H1 (cell line): Measurements from ENCODE around the gene RNF10. TPM values are rescaled to one million over a fixed set of nuclear protein-coding genes. Genes with fewer than 3 reads are reported as not detected.

Source experiments
- CTCF ChIA-PET: fragments of 300-600 bp; sonication (Branson Sonifier 250); formaldehyde crosslinking; loops from one replicate; lab custom pipeline; 2021; ENCODE audit not compliant: partially characterized antibody; lab: Charles Lee
- POLR2A ChIA-PET: fragments of 300-600 bp; sonication (Branson Sonifier 250); formaldehyde crosslinking; loops from one replicate; lab custom pipeline; 2021; ENCODE audit warnings: inconsistent platforms; ENCODE audit not compliant: partially characterized antibody; lab: Charles Lee
- DNase-seq, 2 experiments: peaks; one replicate each; pipeline versions ENCODE4 v3.0.0 to v3.0.0-alpha.2; 2010 to 2022; ENCODE audit warnings: low spot score in 2 of 2, low read depth in 1 of 2, mixed read lengths in 1 of 2
- FAIRE-seq: peaks from 2 replicates; lab custom pipeline; 2011; peaks lifted over from hg19 to GRCh38; lab: Jason Lieb, UNC
- H2AFZ ChIP-seq: 2 replicates; pipeline ENCODE4 v1.8.1; 2012; ENCODE audit warnings: low read length, inconsistent platforms
- H2AK5ac ChIP-seq: 2 replicates; pipeline ENCODE4 v1.6.1; 2013; ENCODE audit warnings: low read depth, low read length
- H2BK120ac ChIP-seq: replicated peaks from 2 replicates; pipeline ENCODE3; 2013; ENCODE audit warnings: low read depth, low read length, inconsistent platforms
- H2BK12ac ChIP-seq: 2 replicates; pipeline ENCODE4 v1.6.1; 2013; ENCODE audit warnings: low read depth, low read length
- H2BK15ac ChIP-seq: 2 replicates; pipeline ENCODE4 v1.6.1; 2013; ENCODE audit warnings: low read length
- H2BK20ac ChIP-seq: 2 replicates; pipeline ENCODE4 v1.6.1; 2013; ENCODE audit warnings: low read length
- H2BK5ac ChIP-seq: 2 replicates; pipeline ENCODE4 v1.6.1; 2013; ENCODE audit warnings: low read depth, low read length
- H3K14ac ChIP-seq: 2 replicates; pipeline ENCODE4 v1.6.1; 2013; ENCODE audit warnings: inconsistent platforms; ENCODE audit not compliant: insufficient read length
- H3K18ac ChIP-seq: 2 replicates; pipeline ENCODE4 v1.6.1; 2013; ENCODE audit warnings: low read length; ENCODE audit errors: extremely low read depth
- H3K23ac ChIP-seq: 2 replicates; pipeline ENCODE4 v1.6.1; 2013; ENCODE audit warnings: inconsistent platforms; ENCODE audit not compliant: insufficient read length
- H3K23me2 ChIP-seq: 2 replicates; pipeline ENCODE4 v1.6.1; 2013; ENCODE audit warnings: low read depth, low read length
- H3K27ac ChIP-seq: 2 replicates; pipeline ENCODE4 v1.6.1; 2011; ENCODE audit warnings: low read depth, low read length, inconsistent platforms
- H3K27me3 ChIP-seq, 4 experiments: replicated peaks in 1 of 4; 1 replicate in 1 of 4; 2 replicates in 3 of 4; pipeline versions ENCODE4 v1.6.1 to v1.8.1; 2011 to 2013; ENCODE audit warnings: low read length in 3 of 4, mild to moderate bottlenecking in 3 of 4, inconsistent platforms in 2 of 4, mixed read lengths in 2 of 4, moderate library complexity in 1 of 4; ENCODE audit not compliant: control insufficient read depth in 3 of 4, insufficient read depth in 3 of 4; ENCODE audit errors: extremely low read depth in 1 of 4
- H3K36me3 ChIP-seq, 4 experiments: 2 replicates each; pipeline versions ENCODE4 v1.6.1 to v1.8.1; 2011 to 2013; ENCODE audit warnings: mild to moderate bottlenecking in 4 of 4, low read length in 3 of 4, moderate library complexity in 2 of 4, control low read depth in 1 of 4, inconsistent platforms in 1 of 4; ENCODE audit not compliant: insufficient read depth in 4 of 4, control insufficient read depth in 2 of 4
- H3K4ac ChIP-seq: replicated peaks from 2 replicates; pipeline ENCODE3; 2013; ENCODE audit warnings: low read length, low read depth, mixed read lengths, inconsistent platforms; ENCODE audit not compliant: insufficient read length
- H3K4me1 ChIP-seq, 4 experiments: replicated peaks in 1 of 4; 1 replicate in 1 of 4; 2 replicates in 3 of 4; pipeline versions ENCODE4 v1.6.1 to v1.8.1; 2011 to 2013; ENCODE audit warnings: low read length in 3 of 4, inconsistent platforms in 2 of 4, mixed read lengths in 1 of 4; ENCODE audit not compliant: insufficient read depth in 4 of 4, control insufficient read depth in 3 of 4
- H3K4me2 ChIP-seq, 2 experiments: 2 replicates each; pipeline versions ENCODE4 v1.6.1 to v1.8.1; 2011 to 2013; ENCODE audit warnings: low read depth in 2 of 2, low read length in 2 of 2, control low read depth in 1 of 2, inconsistent platforms in 1 of 2, mild to moderate bottlenecking in 1 of 2; ENCODE audit not compliant: insufficient read depth in 1 of 2
- H3K4me3 ChIP-seq, 4 experiments: fragments of 200-600, 300-600 bp in 1 of 4; sonication (generic), shearing (Covaris generic), sonication (Bioruptor Twin) in 1 of 4; 2 replicates each; pipeline versions ENCODE4 v1.5.1 to v1.8.1; 2011 to 2016; ENCODE audit warnings: low read length in 4 of 4, low read depth in 3 of 4, control low read depth in 2 of 4, inconsistent platforms in 2 of 4, mild to moderate bottlenecking in 2 of 4, mixed read lengths in 1 of 4, moderate library complexity in 1 of 4; ENCODE audit not compliant: insufficient read depth in 2 of 4; ENCODE audit errors: extremely low read depth in 1 of 4
- H3K56ac ChIP-seq: replicated peaks from 2 replicates; pipeline ENCODE3; 2013; ENCODE audit warnings: low read depth, mild to moderate bottlenecking, mixed read lengths, low read length, inconsistent platforms; ENCODE audit not compliant: insufficient read length
- H3K79me1 ChIP-seq: 2 replicates; pipeline ENCODE4 v1.6.1; 2013; ENCODE audit warnings: low read depth, low read length, control low read depth
- H3K79me2 ChIP-seq, 2 experiments: 2 replicates each; pipeline versions ENCODE4 v1.6.1 to v1.8.1; 2012 to 2013; ENCODE audit warnings: low read length in 2 of 2, mild to moderate bottlenecking in 2 of 2, inconsistent platforms in 1 of 2; ENCODE audit not compliant: insufficient read depth in 2 of 2, control insufficient read depth in 1 of 2
- H3K9ac ChIP-seq, 4 experiments: replicated peaks in 1 of 4; 1 replicate in 1 of 4; 2 replicates in 3 of 4; pipeline versions ENCODE4 v1.6.1 to v1.8.1; 2011 to 2013; ENCODE audit warnings: low read depth in 3 of 4, low read length in 3 of 4, control low read depth in 2 of 4, mild to moderate bottlenecking in 2 of 4, moderate library complexity in 2 of 4, inconsistent platforms in 1 of 4; ENCODE audit errors: extremely low read depth in 1 of 4
- H3K9me3 ChIP-seq, 2 experiments: 2 replicates each; pipeline versions ENCODE4 v1.6.1 to v1.8.1; 2012 to 2013; ENCODE audit warnings: mild to moderate bottlenecking in 2 of 2, moderate library complexity in 2 of 2, control low read depth in 1 of 2, inconsistent platforms in 1 of 2, low read depth in 1 of 2, low read length in 1 of 2, mixed read lengths in 1 of 2; ENCODE audit not compliant: insufficient read depth in 2 of 2
- H4K20me1 ChIP-seq, 2 experiments: replicated peaks in 1 of 2; 2 replicates each; pipeline versions ENCODE3 to v1.8.1; 2011 to 2013; ENCODE audit warnings: inconsistent platforms in 2 of 2, low read length in 2 of 2, mild to moderate bottlenecking in 1 of 2; ENCODE audit not compliant: insufficient read depth in 2 of 2, control insufficient read depth in 1 of 2
- H4K5ac ChIP-seq: 2 replicates; pipeline ENCODE4 v1.6.1; 2013; ENCODE audit warnings: low read length, low read depth, mixed read lengths, inconsistent platforms; ENCODE audit not compliant: insufficient read length
- H4K8ac ChIP-seq: 2 replicates; pipeline ENCODE4 v1.8.0; 2013; ENCODE audit warnings: mild to moderate bottlenecking, moderate library complexity, low read length, inconsistent platforms; ENCODE audit not compliant: insufficient read depth; ENCODE audit errors: extremely low read depth
- H4K91ac ChIP-seq: replicated peaks from 2 replicates; pipeline ENCODE3; 2013; ENCODE audit warnings: low read length, mixed read lengths, inconsistent platforms; ENCODE audit not compliant: insufficient read length
- MAX ChIP-seq: IDR thresholded peaks from 2 replicates; pipeline ENCODE4 v1.6.1; 2012; ENCODE audit warnings: inconsistent platforms
- WGBS, 2 experiments: shearing (Covaris generic) in 1 of 2; methylation state at CpG; one replicate each; pipeline versions ENCODE4 v1.1.6 to v1.1.7; 2013 to 2015; ENCODE audit warnings: low lambda C conversion rate in 2 of 2, mixed read lengths in 2 of 2, inconsistent platforms in 1 of 2, low coverage in 1 of 2, missing lambda C conversion rate in 1 of 2; ENCODE audit not compliant: insufficient replicate concordance in 2 of 2, insufficient coverage in 1 of 2, insufficient read length in 1 of 2; ENCODE audit errors: extremely low coverage in 1 of 2, missing lambda C conversion rate in 1 of 2; 5-methylcytosine and 5-hydroxymethylcytosine counted together
- polyA plus RNA-seq, 7 experiments: library from polyadenylated mRNA; depleted of rRNA in 3 of 7; stranded (reverse) in 5 of 7; unstranded in 2 of 7; fragments of >200 nt in 5 of 7; fragments of 200-250 nt in 2 of 7; gene quantifications; 1 replicate in 5 of 7; 2 replicates in 1 of 7; 4 replicates in 1 of 7; pipeline versions ENCODE4 v1.2.1 to v1.2.3, GENCODE V29; 2011 to 2013; ENCODE audit warnings: missing spikeins in 2 of 7, mixed read lengths in 2 of 7
- total RNA-seq: library from RNA; stranded (reverse); fragmentation: NEBNext Ultra II Directional; extraction: Animal tissue kit (Norgen Biotek cat#: 25700); gene quantifications from 2 replicates; pipeline ENCODE4 v1.2.1, GENCODE V29; 2021

The RNF10 gene
- total and polyA plus RNA-seq, 2 of the 8 experiments (the other 6 are each of a cell fraction or from before 2014, with no cell fraction given) = 71.6 to 171 TPM

DNA sequence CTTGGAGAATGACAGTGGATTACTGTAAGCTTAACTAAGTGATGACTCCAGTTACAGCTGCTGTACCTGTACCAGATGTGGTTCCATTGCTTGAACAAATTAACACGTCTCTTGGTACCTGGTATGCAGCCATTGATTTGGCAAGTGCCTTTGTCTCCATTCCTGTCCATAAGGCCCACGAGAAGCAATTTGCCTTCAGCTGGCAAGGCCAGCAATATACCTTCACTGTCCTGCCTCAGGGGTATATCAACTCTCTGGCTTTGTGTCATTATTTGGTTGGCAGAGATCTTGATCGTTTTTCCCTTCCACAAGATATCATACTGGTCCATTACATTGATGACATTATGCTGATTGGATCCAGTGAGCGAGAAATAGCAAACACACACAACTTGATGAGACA lies 76.4 kb downstream of the RNF10 start:
- no peak overlapping the region for H2BK15ac ChIP-seq
- no peaks in the 10 kb centered on the region for H3K23me2 ChIP-seq
- no peak overlapping the region for H4K8ac ChIP-seq
- DNase-seq = no peak
- no peak overlapping the region for H3K4me2 ChIP-seq
- H3K79me1 ChIP-seq = no peaks in the 10 kb centered on the region
- H4K91ac ChIP-seq = no peak overlapping the region
- H2BK12ac ChIP-seq = no peak overlapping the region
- H3K4me1 ChIP-seq = no peaks in the 10 kb centered on the region
- H3K9me3 ChIP-seq = no peaks in the 10 kb centered on the region
- H3K9ac ChIP-seq = no peak overlapping the region
- H3K18ac ChIP-seq = no peak overlapping the region
- H2AK5ac ChIP-seq = no peak overlapping the region
- H4K5ac ChIP-seq = no peak overlapping the region
- WGBS, 2 experiments = 80% methylated on average over 4 of the region's 4 CpGs; no CpG with 5 or more reads in 1 of the 2 experiments
- H2AFZ ChIP-seq = no peak overlapping the region
- no peak overlapping the region for H3K27ac ChIP-seq
- H3K79me2 ChIP-seq = no peaks in the 10 kb centered on the region
- no peak overlapping the region for H3K14ac ChIP-seq
- no peak overlapping the region for H3K4ac ChIP-seq
- H4K20me1 ChIP-seq = no peaks in the 10 kb centered on the region
- ChIA-PET POLR2A (interaction anchor here (0.6 to 1.0 kb wide), 3 partner anchors 9 to 134 kb away, joined by 3 to 4 read pairs (median 3); no protein-coding TSS in a partner anchor), CTCF (interaction anchor here (0.7 to 1.1 kb wide), 3 partner anchors 8 to 103 kb away, joined by 3 to 4 read pairs (median 4); no protein-coding TSS in a partner anchor)
- no peak overlapping the region for H2BK120ac ChIP-seq
- no peak overlapping the region for H2BK5ac ChIP-seq
- no peak overlapping the region for H3K4me3 ChIP-seq
- H3K36me3 ChIP-seq = no peaks in the 10 kb centered on the region
- no peaks in the 10 kb centered on the region; a peak in 1 of 7 replicates for H3K27me3 ChIP-seq
- no peak overlapping the region for H3K23ac ChIP-seq
- no peak overlapping the region for H3K56ac ChIP-seq
- no peak overlapping the region for H2BK20ac ChIP-seq
- no peak for FAIRE-seq
- TF ChIP-seq MAX = no peak
